GM23338 (cell line): ENCODE data around the gene CCNT2.

ENCODE experiments used
- CREB1 ChIP-seq: fragments of 250-450 bp; sonication (Bioruptor Pico); IDR thresholded peaks from 2 replicates; pipeline ENCODE4 v1.5.0; 2020; ENCODE audit warnings: low read depth, mild to moderate bottlenecking, moderate library complexity
- EZH2 ChIP-seq: fragments of 200-600 bp; sonication (generic); IDR thresholded peaks from one replicate; pipeline ENCODE4 v1.8.0; 2017; ENCODE audit warnings: antibody characterized with exemption, mild to moderate bottlenecking, low read depth; ENCODE audit not compliant: unreplicated experiment
- EZH2phosphoT487 ChIP-seq: fragments of 200-600 bp; sonication (generic); IDR thresholded peaks from one replicate; pipeline ENCODE4 v1.8.1; 2018; ENCODE audit warnings: antibody characterized with exemption; ENCODE audit not compliant: unreplicated experiment
- JUNB ChIP-seq: IDR thresholded peaks from one replicate; pipeline ENCODE4 v1.6.1; 2016; ENCODE audit warnings: antibody characterized with exemption; ENCODE audit not compliant: unreplicated experiment
- POLR2AphosphoS5 ChIP-seq: IDR thresholded peaks from 2 replicates; pipeline ENCODE4 v1.6.1; 2016; ENCODE audit warnings: antibody characterized with exemption, low read depth
- TF ChIP-seq, protein P1 (sequence below), 2 experiments: fragments of 200-600 bp in 1 of 2; sonication (generic) in 1 of 2; conservative IDR thresholded peaks; 2 replicates each; pipeline versions ENCODE4 v1.5.1 to v1.6.1; 2016 to 2017; ENCODE audit warnings: antibody characterized with exemption in 2 of 2, low read depth in 2 of 2, mild to moderate bottlenecking in 2 of 2, moderate library complexity in 1 of 2
- TF ChIP-seq, protein P2 (sequence below): IDR thresholded peaks from one replicate; pipeline ENCODE4 v1.6.1; 2018; ENCODE audit warnings: antibody characterized with exemption; ENCODE audit not compliant: unreplicated experiment

DNA sequence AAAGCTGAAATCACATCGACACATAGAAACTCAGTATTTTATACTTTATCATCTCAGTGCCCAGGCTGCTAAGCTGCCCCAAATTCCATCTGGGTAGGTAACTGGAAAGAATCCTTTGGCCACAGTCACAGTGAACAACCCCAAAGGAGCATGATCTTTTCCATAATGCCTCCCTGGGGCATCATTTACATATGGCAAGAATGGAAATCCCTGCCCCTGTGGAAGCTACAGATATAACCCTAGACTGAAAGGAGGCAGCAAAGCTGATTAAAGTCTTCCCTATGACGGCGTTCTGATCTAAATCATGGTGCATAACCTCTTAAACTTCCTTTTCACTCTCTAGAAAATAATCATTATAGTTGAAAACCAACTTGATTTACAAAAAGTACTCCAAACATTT lies 87.1 kb downstream of the CCNT2 start:
- TF ChIP-seq, protein P1, sequence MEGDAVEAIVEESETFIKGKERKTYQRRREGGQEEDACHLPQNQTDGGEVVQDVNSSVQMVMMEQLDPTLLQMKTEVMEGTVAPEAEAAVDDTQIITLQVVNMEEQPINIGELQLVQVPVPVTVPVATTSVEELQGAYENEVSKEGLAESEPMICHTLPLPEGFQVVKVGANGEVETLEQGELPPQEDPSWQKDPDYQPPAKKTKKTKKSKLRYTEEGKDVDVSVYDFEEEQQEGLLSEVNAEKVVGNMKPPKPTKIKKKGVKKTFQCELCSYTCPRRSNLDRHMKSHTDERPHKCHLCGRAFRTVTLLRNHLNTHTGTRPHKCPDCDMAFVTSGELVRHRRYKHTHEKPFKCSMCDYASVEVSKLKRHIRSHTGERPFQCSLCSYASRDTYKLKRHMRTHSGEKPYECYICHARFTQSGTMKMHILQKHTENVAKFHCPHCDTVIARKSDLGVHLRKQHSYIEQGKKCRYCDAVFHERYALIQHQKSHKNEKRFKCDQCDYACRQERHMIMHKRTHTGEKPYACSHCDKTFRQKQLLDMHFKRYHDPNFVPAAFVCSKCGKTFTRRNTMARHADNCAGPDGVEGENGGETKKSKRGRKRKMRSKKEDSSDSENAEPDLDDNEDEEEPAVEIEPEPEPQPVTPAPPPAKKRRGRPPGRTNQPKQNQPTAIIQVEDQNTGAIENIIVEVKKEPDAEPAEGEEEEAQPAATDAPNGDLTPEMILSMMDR (conservative IDR thresholded peaks at IDR 0.05; ENCODE audit: low read depth in 2 of 2) = no peak
- TF ChIP-seq, protein P2, sequence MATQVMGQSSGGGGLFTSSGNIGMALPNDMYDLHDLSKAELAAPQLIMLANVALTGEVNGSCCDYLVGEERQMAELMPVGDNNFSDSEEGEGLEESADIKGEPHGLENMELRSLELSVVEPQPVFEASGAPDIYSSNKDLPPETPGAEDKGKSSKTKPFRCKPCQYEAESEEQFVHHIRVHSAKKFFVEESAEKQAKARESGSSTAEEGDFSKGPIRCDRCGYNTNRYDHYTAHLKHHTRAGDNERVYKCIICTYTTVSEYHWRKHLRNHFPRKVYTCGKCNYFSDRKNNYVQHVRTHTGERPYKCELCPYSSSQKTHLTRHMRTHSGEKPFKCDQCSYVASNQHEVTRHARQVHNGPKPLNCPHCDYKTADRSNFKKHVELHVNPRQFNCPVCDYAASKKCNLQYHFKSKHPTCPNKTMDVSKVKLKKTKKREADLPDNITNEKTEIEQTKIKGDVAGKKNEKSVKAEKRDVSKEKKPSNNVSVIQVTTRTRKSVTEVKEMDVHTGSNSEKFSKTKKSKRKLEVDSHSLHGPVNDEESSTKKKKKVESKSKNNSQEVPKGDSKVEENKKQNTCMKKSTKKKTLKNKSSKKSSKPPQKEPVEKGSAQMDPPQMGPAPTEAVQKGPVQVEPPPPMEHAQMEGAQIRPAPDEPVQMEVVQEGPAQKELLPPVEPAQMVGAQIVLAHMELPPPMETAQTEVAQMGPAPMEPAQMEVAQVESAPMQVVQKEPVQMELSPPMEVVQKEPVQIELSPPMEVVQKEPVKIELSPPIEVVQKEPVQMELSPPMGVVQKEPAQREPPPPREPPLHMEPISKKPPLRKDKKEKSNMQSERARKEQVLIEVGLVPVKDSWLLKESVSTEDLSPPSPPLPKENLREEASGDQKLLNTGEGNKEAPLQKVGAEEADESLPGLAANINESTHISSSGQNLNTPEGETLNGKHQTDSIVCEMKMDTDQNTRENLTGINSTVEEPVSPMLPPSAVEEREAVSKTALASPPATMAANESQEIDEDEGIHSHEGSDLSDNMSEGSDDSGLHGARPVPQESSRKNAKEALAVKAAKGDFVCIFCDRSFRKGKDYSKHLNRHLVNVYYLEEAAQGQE = no peak
- TF ChIP-seq EZH2 = no peak
- TF ChIP-seq JUNB = no peak
- TF ChIP-seq CREB1 (CRISPR knock-in tag) = no peak
- TF ChIP-seq POLR2AphosphoS5 = no peak
- TF ChIP-seq EZH2phosphoT487 = no peak
